HepG2 (cell line): Measurements from ENCODE around the gene SAXO1. TPM values are rescaled to one million over a fixed set of nuclear protein-coding genes. Genes with fewer than 3 reads are reported as not detected.

ENCODE experiments used
- ARNTL ChIP-seq: sonication (generic); formaldehyde crosslinking; IDR thresholded peaks from 2 replicates; pipeline ENCODE4 v1.4.0; 2020; ENCODE audit warnings: mild to moderate bottlenecking, missing genetic modification reagents
- CENPX ChIP-seq: sonication (generic); formaldehyde crosslinking; IDR thresholded peaks from 2 replicates; pipeline ENCODE4 v1.9.0; 2021; ENCODE audit warnings: mild to moderate bottlenecking, missing genetic modification reagents, moderate library complexity
- KAT2B ChIP-seq: fragments of 150-350 bp; IDR thresholded peaks from 2 replicates; pipeline ENCODE4 v1.6.1; 2014; ENCODE audit warnings: low read depth, low read length, borderline replicate concordance
- KLF11 ChIP-seq: IDR thresholded peaks from 2 replicates; pipeline ENCODE4 v1.6.1; 2016; ENCODE audit warnings: missing compliant biosample characterization
- KLF9 ChIP-seq: IDR thresholded peaks from 2 replicates; pipeline ENCODE4 v1.6.1; 2016; ENCODE audit warnings: low read depth
- KMT2A ChIP-seq: sonication (generic); formaldehyde crosslinking; IDR thresholded peaks from 2 replicates; pipeline ENCODE4 v1.4.0; 2020; ENCODE audit warnings: missing genetic modification reagents
- LCORL ChIP-seq, 2 experiments: fragments of 450-650 bp in 1 of 2; sonication (generic) in 1 of 2; formaldehyde crosslinking in 1 of 2; IDR thresholded peaks; 2 replicates each; pipeline versions ENCODE4 v1.5.0 to v1.6.1; 2017 to 2020; ENCODE audit warnings: antibody characterized with exemption in 1 of 2, missing genetic modification reagents in 1 of 2
- MTA1 ChIP-seq: sonication (generic); formaldehyde crosslinking; IDR thresholded peaks from 2 replicates; pipeline ENCODE4 v1.4.0; 2020; ENCODE audit warnings: missing genetic modification reagents, mild to moderate bottlenecking, borderline replicate concordance
- PCBP1 ChIP-seq: fragments of 200-400 bp; formaldehyde crosslinking; IDR thresholded peaks from 2 replicates; pipeline ENCODE4 v1.6.1; 2017; ENCODE audit warnings: mild to moderate bottlenecking, low read depth, low read length, borderline replicate concordance
- SRF ChIP-seq: IDR thresholded peaks from 2 replicates; pipeline ENCODE4 v1.6.1; 2011; ENCODE audit warnings: mild to moderate bottlenecking, low read depth, low read length, moderate library complexity
- XRCC5 ChIP-seq: fragments of 200-400 bp; formaldehyde crosslinking; optimal IDR thresholded peaks from 2 replicates; pipeline ENCODE3; 2017; ENCODE audit warnings: mild to moderate bottlenecking, low read length
- ZNF143 ChIP-seq: sonication (generic); formaldehyde crosslinking; IDR thresholded peaks from 2 replicates; pipeline ENCODE4 v1.4.0; 2020; ENCODE audit warnings: missing genetic modification reagents
- ZNF20 ChIP-seq: sonication (generic); formaldehyde crosslinking; IDR thresholded peaks from 2 replicates; pipeline ENCODE4 v1.4.0; 2020; ENCODE audit warnings: mild to moderate bottlenecking, moderate library complexity, missing genetic modification reagents
- ZNF468 ChIP-seq: sonication (generic); formaldehyde crosslinking; IDR thresholded peaks from 2 replicates; pipeline ENCODE4 v1.8.0; 2022; ENCODE audit warnings: mild to moderate bottlenecking, moderate library complexity, missing genetic modification reagents
- ZNF83 ChIP-seq: sonication (generic); formaldehyde crosslinking; IDR thresholded peaks from 2 replicates; pipeline ENCODE4 v1.4.0; 2020; ENCODE audit warnings: missing genetic modification reagents, mild to moderate bottlenecking, borderline replicate concordance
- polyA plus RNA-seq, 8 experiments: library from polyadenylated mRNA; depleted of rRNA in 3 of 8; stranded (reverse) in 7 of 8; unstranded in 1 of 8; fragments of >200 nt; fragmentation: Illumina TruSeq in 4 of 8; extraction: Trizol in 4 of 8; gene quantifications; 2 replicates each; pipeline versions ENCODE4 v1.2.1 to v1.2.3, GENCODE V29; 2011 to 2016; ENCODE audit warnings: low read depth in 4 of 8, missing spikeins in 1 of 8, mixed read lengths in 1 of 8; ENCODE audit not compliant: insufficient read depth in 1 of 8
- total RNA-seq, 5 experiments: library from RNA; depleted of rRNA; stranded (reverse); fragments of >200 nt; fragmentation: Illumina TruSeq; extraction: Trizol; gene quantifications; 2 replicates each; pipeline ENCODE4 v1.2.3, GENCODE V29; 2016; ENCODE audit warnings: low read depth in 1 of 5
- TF ChIP-seq, protein P1 (sequence below): sonication (generic); formaldehyde crosslinking; IDR thresholded peaks from 2 replicates; pipeline ENCODE4 v1.4.0; 2020; ENCODE audit warnings: missing genetic modification reagents
- TF ChIP-seq, protein P2 (sequence below): sonication (generic); formaldehyde crosslinking; IDR thresholded peaks from 2 replicates; pipeline ENCODE4 v1.4.0; 2020; ENCODE audit warnings: missing genetic modification reagents
- TF ChIP-seq, protein P3 (sequence below): sonication (generic); formaldehyde crosslinking; IDR thresholded peaks from 2 replicates; pipeline ENCODE4 v1.5.1; 2020; ENCODE audit warnings: missing genetic modification reagents, mild to moderate bottlenecking, borderline replicate concordance
- TF ChIP-seq, protein P4 (sequence below): sonication (generic); formaldehyde crosslinking; IDR thresholded peaks from 2 replicates; pipeline ENCODE4 v1.5.1; 2020; ENCODE audit warnings: mild to moderate bottlenecking, missing genetic modification reagents, borderline replicate concordance

The SAXO1 gene
- total and polyA plus RNA-seq, 2 of the 13 experiments (the other 11 are each of a cell fraction or from before 2014, with no cell fraction given), result not detected

DNA sequence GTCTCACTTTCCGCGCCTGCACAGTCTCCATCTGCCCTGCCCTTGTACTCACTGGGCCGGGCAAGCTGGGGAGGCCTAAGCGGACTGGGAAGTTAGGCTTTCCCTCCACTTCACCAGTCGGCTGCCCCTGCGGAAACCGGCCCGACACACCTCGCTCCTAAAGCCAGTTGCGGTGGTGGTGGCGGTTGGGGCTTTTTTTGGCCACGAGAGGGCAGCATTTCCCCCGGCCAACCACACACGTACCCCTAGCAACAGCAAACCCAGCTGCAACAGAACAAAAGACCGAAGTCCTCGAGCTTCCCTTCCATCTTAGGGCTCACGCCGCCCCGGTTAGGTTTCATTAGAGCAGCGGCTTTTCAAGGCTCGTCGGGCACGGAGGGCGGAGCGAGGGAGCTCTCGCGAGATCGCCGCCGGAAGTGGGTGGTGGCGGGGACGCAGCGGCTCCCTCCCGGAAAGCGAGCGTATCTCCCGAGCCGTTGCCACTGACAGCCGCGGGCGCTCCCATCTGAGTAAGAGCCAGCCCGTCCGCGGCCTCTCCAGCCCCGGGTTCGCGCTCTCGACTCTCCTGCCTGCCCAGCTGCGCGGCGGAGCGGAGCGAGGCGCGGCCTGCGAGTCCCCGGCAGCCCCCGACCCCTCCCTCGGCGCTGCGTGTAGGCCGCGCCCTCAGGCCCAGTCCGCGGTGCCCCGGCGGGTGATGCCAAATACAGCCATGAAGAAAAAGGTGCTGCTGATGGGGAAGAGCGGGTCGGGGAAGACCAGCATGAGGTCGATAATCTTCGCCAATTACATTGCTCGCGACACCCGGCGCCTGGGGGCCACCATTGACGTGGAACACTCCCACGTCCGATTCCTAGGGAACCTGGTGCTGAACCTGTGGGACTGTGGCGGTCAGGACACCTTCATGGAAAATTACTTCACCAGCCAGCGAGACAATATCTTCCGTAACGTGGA, 16.2 kb upstream of the SAXO1 start, which contains the start of gene RRAGA (continued):
- TF ChIP-seq, protein P1, sequence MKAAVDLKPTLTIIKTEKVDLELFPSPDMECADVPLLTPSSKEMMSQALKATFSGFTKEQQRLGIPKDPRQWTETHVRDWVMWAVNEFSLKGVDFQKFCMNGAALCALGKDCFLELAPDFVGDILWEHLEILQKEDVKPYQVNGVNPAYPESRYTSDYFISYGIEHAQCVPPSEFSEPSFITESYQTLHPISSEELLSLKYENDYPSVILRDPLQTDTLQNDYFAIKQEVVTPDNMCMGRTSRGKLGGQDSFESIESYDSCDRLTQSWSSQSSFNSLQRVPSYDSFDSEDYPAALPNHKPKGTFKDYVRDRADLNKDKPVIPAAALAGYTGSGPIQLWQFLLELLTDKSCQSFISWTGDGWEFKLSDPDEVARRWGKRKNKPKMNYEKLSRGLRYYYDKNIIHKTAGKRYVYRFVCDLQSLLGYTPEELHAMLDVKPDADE (CRISPR knock-in tag), result 0 out of 2 replicates have a peak, but pooled peaks have one; percentile 65
- TF ChIP-seq ZNF20 (CRISPR knock-in tag) (peak; percentile 44; the same call in 1 of the 2 replicates), KLF9 (CRISPR knock-in tag) (peak; percentile 40; the same call in 1 of the 2 replicates), KAT2B (no peak), PCBP1 (no peak), ZNF143 (CRISPR knock-in tag) (peak; percentile 62), ZNF468 (CRISPR knock-in tag) (peak; percentile 52; the same call in 1 of the 2 replicates), KMT2A (CRISPR knock-in tag) (peak; percentile 88), LCORL (IDR thresholded peaks at IDR 0.05) (no peak), LCORL (CRISPR knock-in tag; IDR thresholded peaks at IDR 0.05) (peak; percentile 84), ARNTL (CRISPR knock-in tag) (peak; percentile 44; the same call in 1 of the 2 replicates), MTA1 (CRISPR knock-in tag) (peak; percentile 42; the same call in 1 of the 2 replicates), ZNF83 (CRISPR knock-in tag) (peak; percentile 32; the same call in 1 of the 2 replicates), KLF11 (CRISPR knock-in tag) (peak; percentile 87; the same call in 1 of the 2 replicates), XRCC5 (peak; percentile 79), CENPX (CRISPR knock-in tag) (no peak), SRF (peak; percentile 70)
- TF ChIP-seq, protein P2, sequence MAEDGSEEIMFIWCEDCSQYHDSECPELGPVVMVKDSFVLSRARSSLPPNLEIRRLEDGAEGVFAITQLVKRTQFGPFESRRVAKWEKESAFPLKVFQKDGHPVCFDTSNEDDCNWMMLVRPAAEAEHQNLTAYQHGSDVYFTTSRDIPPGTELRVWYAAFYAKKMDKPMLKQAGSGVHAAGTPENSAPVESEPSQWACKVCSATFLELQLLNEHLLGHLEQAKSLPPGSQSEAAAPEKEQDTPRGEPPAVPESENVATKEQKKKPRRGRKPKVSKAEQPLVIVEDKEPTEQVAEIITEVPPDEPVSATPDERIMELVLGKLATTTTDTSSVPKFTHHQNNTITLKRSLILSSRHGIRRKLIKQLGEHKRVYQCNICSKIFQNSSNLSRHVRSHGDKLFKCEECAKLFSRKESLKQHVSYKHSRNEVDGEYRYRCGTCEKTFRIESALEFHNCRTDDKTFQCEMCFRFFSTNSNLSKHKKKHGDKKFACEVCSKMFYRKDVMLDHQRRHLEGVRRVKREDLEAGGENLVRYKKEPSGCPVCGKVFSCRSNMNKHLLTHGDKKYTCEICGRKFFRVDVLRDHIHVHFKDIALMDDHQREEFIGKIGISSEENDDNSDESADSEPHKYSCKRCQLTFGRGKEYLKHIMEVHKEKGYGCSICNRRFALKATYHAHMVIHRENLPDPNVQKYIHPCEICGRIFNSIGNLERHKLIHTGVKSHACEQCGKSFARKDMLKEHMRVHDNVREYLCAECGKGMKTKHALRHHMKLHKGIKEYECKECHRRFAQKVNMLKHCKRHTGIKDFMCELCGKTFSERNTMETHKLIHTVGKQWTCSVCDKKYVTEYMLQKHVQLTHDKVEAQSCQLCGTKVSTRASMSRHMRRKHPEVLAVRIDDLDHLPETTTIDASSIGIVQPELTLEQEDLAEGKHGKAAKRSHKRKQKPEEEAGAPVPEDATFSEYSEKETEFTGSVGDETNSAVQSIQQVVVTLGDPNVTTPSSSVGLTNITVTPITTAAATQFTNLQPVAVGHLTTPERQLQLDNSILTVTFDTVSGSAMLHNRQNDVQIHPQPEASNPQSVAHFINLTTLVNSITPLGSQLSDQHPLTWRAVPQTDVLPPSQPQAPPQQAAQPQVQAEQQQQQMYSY (CRISPR knock-in tag), result peak; percentile 75; the same call in 1 of the 2 replicates
- TF ChIP-seq, protein P3, sequence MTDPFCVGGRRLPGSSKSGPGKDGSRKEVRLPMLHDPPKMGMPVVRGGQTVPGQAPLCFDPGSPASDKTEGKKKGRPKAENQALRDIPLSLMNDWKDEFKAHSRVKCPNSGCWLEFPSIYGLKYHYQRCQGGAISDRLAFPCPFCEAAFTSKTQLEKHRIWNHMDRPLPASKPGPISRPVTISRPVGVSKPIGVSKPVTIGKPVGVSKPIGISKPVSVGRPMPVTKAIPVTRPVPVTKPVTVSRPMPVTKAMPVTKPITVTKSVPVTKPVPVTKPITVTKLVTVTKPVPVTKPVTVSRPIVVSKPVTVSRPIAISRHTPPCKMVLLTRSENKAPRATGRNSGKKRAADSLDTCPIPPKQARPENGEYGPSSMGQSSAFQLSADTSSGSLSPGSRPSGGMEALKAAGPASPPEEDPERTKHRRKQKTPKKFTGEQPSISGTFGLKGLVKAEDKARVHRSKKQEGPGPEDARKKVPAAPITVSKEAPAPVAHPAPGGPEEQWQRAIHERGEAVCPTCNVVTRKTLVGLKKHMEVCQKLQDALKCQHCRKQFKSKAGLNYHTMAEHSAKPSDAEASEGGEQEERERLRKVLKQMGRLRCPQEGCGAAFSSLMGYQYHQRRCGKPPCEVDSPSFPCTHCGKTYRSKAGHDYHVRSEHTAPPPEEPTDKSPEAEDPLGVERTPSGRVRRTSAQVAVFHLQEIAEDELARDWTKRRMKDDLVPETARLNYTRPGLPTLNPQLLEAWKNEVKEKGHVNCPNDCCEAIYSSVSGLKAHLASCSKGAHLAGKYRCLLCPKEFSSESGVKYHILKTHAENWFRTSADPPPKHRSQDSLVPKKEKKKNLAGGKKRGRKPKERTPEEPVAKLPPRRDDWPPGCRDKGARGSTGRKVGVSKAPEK (CRISPR knock-in tag), result no peak
- TF ChIP-seq, protein P4, sequence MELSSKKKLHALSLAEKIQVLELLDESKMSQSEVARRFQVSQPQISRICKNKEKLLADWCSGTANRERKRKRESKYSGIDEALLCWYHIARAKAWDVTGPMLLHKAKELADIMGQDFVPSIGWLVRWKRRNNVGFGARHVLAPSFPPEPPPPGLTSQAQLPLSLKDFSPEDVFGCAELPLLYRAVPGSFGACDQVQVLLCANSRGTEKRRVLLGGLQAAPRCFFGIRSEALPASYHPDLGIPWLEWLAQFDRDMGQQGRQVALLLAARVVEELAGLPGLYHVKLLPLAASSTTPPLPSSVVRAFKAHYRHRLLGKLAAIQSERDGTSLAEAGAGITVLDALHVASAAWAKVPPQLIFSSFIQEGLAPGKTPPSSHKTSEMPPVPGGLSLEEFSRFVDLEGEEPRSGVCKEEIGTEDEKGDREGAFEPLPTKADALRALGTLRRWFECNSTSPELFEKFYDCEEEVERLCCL (CRISPR knock-in tag), result no peak
